Measurements from ENCODE around the gene IQCE. TPM values are rescaled to one million over a fixed set of nuclear protein-coding genes. Genes with fewer than 3 reads are reported as not detected.

The IQCE gene
- total and polyA plus RNA-seq, 10 of the 15 experiments (the other 5 are each of a cell fraction or from before 2014, with no cell fraction given) = 0.37 to 8.1 (median 3.7) TPM

GRCh38 chr7:2617325-2617905 is 58.6 kb downstream of the IQCE start:
- in situ Hi-C loops (cut with MboI) = no loop called here
- no peaks in the 10 kb centered on the region; the same call in 1 of the 2 replicates for H3K4me1 ChIP-seq (ENCODE audit: control insufficient read depth, insufficient read depth, low read length)
- no peak overlapping the region for H3K4me3 ChIP-seq
- no peaks in the 10 kb centered on the region for H3K9me3 ChIP-seq (replicated peaks; ENCODE audit: control insufficient read depth, insufficient read depth, low read length)
- TF ChIP-seq ZBTB4 (CRISPR knock-in tag; IDR thresholded peaks at IDR 0.05) (no peak), IRF4 (IDR thresholded peaks at IDR 0.05; ENCODE audit: low read depth, low read length) (no peak), EZH2 (IDR thresholded peaks at IDR 0.05; ENCODE audit: borderline replicate concordance, control insufficient read depth, low read depth, low read length) (no peak), USF2 (IDR thresholded peaks at IDR 0.05; ENCODE audit: borderline replicate concordance, low read depth, low read length) (no peak), BHLHE40 (IDR thresholded peaks at IDR 0.05; ENCODE audit: borderline replicate concordance in 1 of 2, low read depth in 2 of 2, low read length in 1 of 2) (no peak), SPI1 (IDR thresholded peaks at IDR 0.05; ENCODE audit: borderline replicate concordance, insufficient read depth, low read depth, low read length) (no peak), STAT3 (IDR thresholded peaks at IDR 0.05; ENCODE audit: low read depth, low read length) (no peak), RELA (IDR thresholded peaks at IDR 0.05; ENCODE audit: borderline replicate concordance, partially characterized antibody) (no peak), NR2C1 (IDR thresholded peaks at IDR 0.05) (no peak)
- RAD21 ChIA-PET (ENCODE audit: unreplicated experiment) = no interaction called here
- no peaks in the 10 kb centered on the region for H3K79me2 ChIP-seq (ENCODE audit: control insufficient read depth, insufficient read depth, low read length)
- no peaks in the 10 kb centered on the region for H3K36me3 ChIP-seq (ENCODE audit: control insufficient read depth in 2 of 2, insufficient read depth in 2 of 2, low read length in 1 of 2)
- POLR2A ChIA-PET = no interaction called here
- SMC1A ChIA-PET (ENCODE audit: uncharacterized antibody, unreplicated experiment) = no interaction called here
- H3K9ac ChIP-seq (ENCODE audit: control insufficient read depth, insufficient read depth, low read length) = no peak overlapping the region
- CTCF ChIA-PET = no interaction called here
- FAIRE-seq = no peak
- no peaks in the 10 kb centered on the region for H4K20me1 ChIP-seq (ENCODE audit: control insufficient read depth, insufficient read depth)
- no peak overlapping the region for H3K27ac ChIP-seq (ENCODE audit: control insufficient read depth, insufficient read depth)
- H3K27me3 ChIP-seq (replicated peaks in 1 of 2; ENCODE audit: control insufficient read depth in 2 of 2, insufficient read depth in 2 of 2, low read length in 1 of 2) = no peaks in the 10 kb centered on the region
- H3K4me2 ChIP-seq (ENCODE audit: control insufficient read depth, insufficient read depth) = no peak overlapping the region
- intact Hi-C loops (cut with micrococcal nuclease; ENCODE audit: unreplicated experiment) = no loop called here
- DNase-seq (ENCODE audit: low read depth, low spot score) = no peak
- no peak overlapping the region for H2AFZ ChIP-seq (ENCODE audit: control insufficient read depth, low read depth, low read length)
- 50% methylated on average over 16 of the region's 22 CpGs for WGBS (ENCODE audit: insufficient coverage, insufficient replicate concordance, low lambda C conversion rate, missing lambda C conversion rate)
- no peak for ATAC-seq
- BruUV-seq (replicated peaks) = no TSS peak
